Upper lobe of left lung (tissue), 6 donors: ENCODE results near the gene TCERG1. TPM values are rescaled to one million over a fixed set of nuclear protein-coding genes. Genes with fewer than 3 reads are reported as not detected.
"Not testable (repeated sequence)": the region's sequence is repeated elsewhere in the genome, so short reads cannot be mapped to it uniquely, and the experiment has no call there.

ENCODE experiments used
- ATAC-seq, 2 donors: fragments of 200-7000 bp; cut with Tn5 transposase; one replicate each; pipeline ENCODE4 v1.9.1; 2022; ENCODE audit warnings: mild to moderate bottlenecking in 2 of 2, moderate library complexity in 2 of 2; ENCODE audit not compliant: low FRiP score in 2 of 2
- DNase-seq, 2 donors: peaks; one replicate each; pipeline ENCODE4 v3.0.0-alpha.2; 2019 to 2020
- H3K27ac ChIP-seq, 4 donors: fragments of 200-600 bp; sonication (generic); one replicate each; pipeline ENCODE4 v1.5.1; 2016 to 2019
- H3K27me3 ChIP-seq, 4 donors: fragments of 200-600 bp; sonication (generic); one replicate each; pipeline ENCODE4 v1.5.1; 2017 to 2019
- H3K36me3 ChIP-seq, 4 donors: fragments of 200-600 bp; sonication (generic); one replicate each; pipeline ENCODE4 v1.5.1; 2016 to 2019
- H3K4me1 ChIP-seq, 4 donors: fragments of 200-600 bp; sonication (generic); one replicate each; pipeline ENCODE4 v1.5.1; 2018 to 2019
- H3K4me3 ChIP-seq, 4 donors: fragments of 200-600 bp; sonication (generic); one replicate each; pipeline ENCODE4 v1.5.1; 2017 to 2019; ENCODE audit warnings: mild to moderate bottlenecking in 2 of 4, moderate library complexity in 1 of 4
- H3K9me3 ChIP-seq, 4 donors: fragments of 200-600 bp; sonication (generic); one replicate each; pipeline ENCODE4 v1.5.1; 2018 to 2019
- CTCF ChIP-seq, 6 experiments: fragments of 450-650 bp in 4 of 6; fragments of 200-600 bp in 2 of 6; sonication (generic) in 2 of 6; IDR thresholded peaks; one replicate each; pipeline ENCODE4 v1.5.1; 2016 to 2019; ENCODE audit warnings: antibody characterized with exemption in 6 of 6
- EP300 ChIP-seq, 4 donors: sonication (generic); formaldehyde crosslinking; IDR thresholded peaks; one replicate each; pipeline ENCODE4 v1.5.1; 2017; ENCODE audit warnings: antibody characterized with exemption in 4 of 4, control low read depth in 2 of 4
- POLR2A ChIP-seq, 4 donors: fragments of 450-650 bp; IDR thresholded peaks; one replicate each; pipeline ENCODE4 v1.5.1; 2016 to 2017; ENCODE audit warnings: antibody characterized with exemption in 4 of 4, mild to moderate bottlenecking in 2 of 4
- POLR2AphosphoS5 ChIP-seq, 2 donors: sonication (generic); formaldehyde crosslinking; IDR thresholded peaks; one replicate each; pipeline ENCODE4 v1.5.1; 2017; ENCODE audit warnings: antibody characterized with exemption in 2 of 2
- WGBS, 2 donors: methylation state at CpG; one replicate each; pipeline ENCODE4 v1.1.5; 2017 to 2018; 5-methylcytosine and 5-hydroxymethylcytosine counted together
- small RNA-seq, 4 donors: library from RNA; depleted of rRNA; stranded (forward); fragments of <200 nt; gene quantifications; one replicate each; pipeline ENCODE3, GENCODE V24; 2016
- total RNA-seq, 6 donors: library from RNA; depleted of rRNA in 4 of 6; stranded (reverse); fragments of >200 nt in 4 of 6; gene quantifications; one replicate each; pipeline versions ENCODE4 v1.1.0 to v1.2.1, GENCODE V29; 2016 to 2021
- donor health status: DM: no; HTN: no; CAD: no; lungs with moderate emphysema.
- donor health status: DM: no; HTN: yes; CAD: no; lungs with severe emphysema.

TCERG1 gene
- total RNA-seq, 6 donors from 2014 or later = 34.3 to 110 (median 53.3) TPM

- H3K27me3 ChIP-seq = no peaks in the 10 kb centered on the region
- WGBS, 2 donors = 35 to 42% methylated on average over 2 of the region's 2 CpGs
- H3K36me3 ChIP-seq = no peaks in the 10 kb centered on the region
- no peaks in the 10 kb centered on the region for H3K4me1 ChIP-seq
- H3K27ac ChIP-seq = no peak overlapping the region
- DNase-seq (no peak), ATAC-seq (no peak)
- TF ChIP-seq POLR2A (IDR thresholded peaks at IDR 0.05) (no peak), CTCF (IDR thresholded peaks at IDR 0.05) (no peak), POLR2AphosphoS5 (IDR thresholded peaks at IDR 0.05) (no peak), EP300 (IDR thresholded peaks at IDR 0.05) (no peak)
- no peaks in the 10 kb centered on the region for H3K9me3 ChIP-seq
- H3K4me3 ChIP-seq = no peak overlapping the region
Observed at GRCh38 chr5:146548781-146549449, 101.8 kb downstream of the TCERG1 start.

GRCh38 chr5:146549615-146550014 is 102.5 kb downstream of the TCERG1 start:
- no peak overlapping the region for H3K4me3 ChIP-seq
- TF ChIP-seq EP300 (IDR thresholded peaks at IDR 0.05) (no peak), POLR2A (IDR thresholded peaks at IDR 0.05) (no peak), CTCF (IDR thresholded peaks at IDR 0.05) (no peak), POLR2AphosphoS5 (IDR thresholded peaks at IDR 0.05) (no peak)
- ATAC-seq (no peak), DNase-seq (no peak)
- no peaks in the 10 kb centered on the region for H3K9me3 ChIP-seq
- H3K4me1 ChIP-seq = no peaks in the 10 kb centered on the region
- H3K36me3 ChIP-seq = no peaks in the 10 kb centered on the region
- H3K27ac ChIP-seq = no peak overlapping the region
- H3K27me3 ChIP-seq = no peaks in the 10 kb centered on the region

GRCh38 chr5:146553446-146553845 is 106.3 kb downstream of the TCERG1 start:
- TF ChIP-seq CTCF (IDR thresholded peaks at IDR 0.05) (no peak), POLR2AphosphoS5 (IDR thresholded peaks at IDR 0.05) (no peak), POLR2A (IDR thresholded peaks at IDR 0.05) (no peak), EP300 (IDR thresholded peaks at IDR 0.05) (no peak)
- DNase-seq (no peak), ATAC-seq (no peak)
- 39 to 43% methylated on average over 3 of the region's 3 CpGs for WGBS, 2 donors
- no peaks in the 10 kb centered on the region for H3K36me3 ChIP-seq
- H3K9me3 ChIP-seq = no peaks in the 10 kb centered on the region
- H3K27me3 ChIP-seq = no peaks in the 10 kb centered on the region
- H3K27ac ChIP-seq = no peak overlapping the region
- no peak overlapping the region for H3K4me3 ChIP-seq
- no peaks in the 10 kb centered on the region for H3K4me1 ChIP-seq

DNA sequence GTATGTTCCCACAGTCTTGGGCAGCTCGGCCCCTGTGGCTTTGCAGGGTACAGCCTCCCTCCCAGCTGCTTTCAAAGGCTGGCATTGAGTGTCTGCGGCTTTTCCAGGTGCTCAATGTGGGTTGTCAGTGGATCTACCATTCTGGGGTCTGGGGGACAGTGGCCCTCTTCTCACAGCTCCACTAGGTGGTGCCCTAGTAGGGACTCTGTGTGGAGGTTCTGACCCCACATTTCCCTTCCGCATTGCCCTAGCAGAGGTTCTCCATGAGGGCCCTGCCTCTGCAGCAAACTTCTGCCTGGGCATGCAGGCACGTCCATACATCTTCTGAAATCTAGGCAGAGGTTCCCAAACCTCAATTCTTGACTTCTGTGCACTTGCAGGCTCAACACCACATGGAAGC is 109.8 kb downstream of the TCERG1 start:
- not testable (repeated sequence) for H3K27ac ChIP-seq, H3K9me3 ChIP-seq, H3K4me1 ChIP-seq, H3K27me3 ChIP-seq, DNase-seq, H3K36me3 ChIP-seq, ATAC-seq, H3K4me3 ChIP-seq
- 80 to 85% methylated on average over 2 to 4 of the region's 4 CpGs for WGBS, 2 donors

DNA sequence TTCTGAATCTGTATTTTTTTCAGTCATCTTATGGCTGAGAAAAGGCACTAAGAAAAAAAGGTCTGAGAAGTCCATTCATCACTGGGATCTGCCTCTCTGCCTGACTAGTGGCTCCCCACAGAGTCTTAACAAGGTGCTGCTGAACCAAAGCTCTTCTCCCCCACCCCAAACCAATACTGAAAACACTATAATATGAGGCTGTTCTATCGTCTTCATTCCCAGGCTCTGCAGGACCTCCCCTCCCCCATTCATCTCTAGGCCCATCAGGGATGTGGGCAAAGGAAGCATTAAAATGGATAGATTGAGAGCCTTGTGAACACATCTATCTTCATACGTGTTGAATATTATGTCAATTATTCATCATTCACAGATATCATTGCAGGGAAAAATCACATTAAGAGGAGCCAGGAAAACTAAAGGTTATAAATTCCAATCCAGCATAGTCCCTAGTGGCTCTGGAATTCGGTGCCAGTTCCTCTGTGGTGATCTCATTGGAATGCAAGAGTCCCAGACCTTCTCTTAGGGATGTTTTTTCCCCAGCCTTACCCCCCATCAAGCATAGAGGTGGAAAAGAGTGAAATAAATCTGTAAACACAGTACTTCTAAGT is 113.2 kb downstream of the TCERG1 start:
- DNase-seq (no peak), ATAC-seq (no peak)
- 44 to 53% methylated on average over 3 of the region's 3 CpGs for WGBS, 2 donors
- Histone ChIP-seq H3K4me3 (no peak overlapping the region), H3K27ac (no peak overlapping the region), H3K36me3 (no peaks in the 10 kb centered on the region), H3K4me1 (no peaks in the 10 kb centered on the region), H3K9me3 (no peaks in the 10 kb centered on the region), H3K27me3 (no peaks in the 10 kb centered on the region)
- no peak for TF ChIP-seq EP300 (IDR thresholded peaks at IDR 0.05)
- no peak for TF ChIP-seq CTCF (IDR thresholded peaks at IDR 0.05)
- no peak for TF ChIP-seq POLR2AphosphoS5 (IDR thresholded peaks at IDR 0.05)

Small RNA genes within 50 kb of the gene (small RNA-seq; reads per million reads assigned to genes)
- gene RF02271 = 0 reads per million in 4 donors

Other genes with a start within 250 kb of the TCERG1 start
- gene RBM27, start 243.7 kb upstream of the TCERG1 start, total RNA-seq = 10 to 100 TPM; 13.0 to 52.4 (median 31.2) TPM
- under 1 TPM in 3 of 6 donors, not detected in 3; 0.10 to 0.55 (median 0.30) TPM for gene POU4F3, start 108.5 kb upstream of the TCERG1 start, total RNA-seq
- gene GPR151, start 68.9 kb downstream of the TCERG1 start, total RNA-seq = not detected